RWPE2 (cell line): Measurements from ENCODE around the gene PSORS1C1.
"Not testable (repeated sequence)": the region's sequence is repeated elsewhere in the genome, so short reads cannot be mapped to it uniquely, and the experiment has no call there.

Experiments used
- ATAC-seq: fragments of 200-7000 bp; cut with Tn5 transposase; 3 replicates; pipeline ENCODE4 v1.9.1; 2021; ENCODE audit warnings: low read depth
- DNase-seq: peaks from one replicate; pipeline ENCODE4 v3.0.0-alpha.2; 2020; ENCODE audit warnings: low spot score
- H3K27ac ChIP-seq: fragments of 450-650 bp; 2 replicates; pipeline ENCODE4 v1.5.1; 2017; ENCODE audit warnings: mild to moderate bottlenecking; ENCODE audit not compliant: poor library complexity, severe bottlenecking
- H3K27me3 ChIP-seq: fragments of 250-450 bp; sonication (Bioruptor Pico); 2 replicates; pipeline ENCODE4 v1.5.1; 2021; ENCODE audit warnings: mild to moderate bottlenecking, moderate library complexity; ENCODE audit not compliant: insufficient read depth, poor library complexity, severe bottlenecking
- H3K36me3 ChIP-seq: fragments of 250-450 bp; sonication (Bioruptor Pico); 2 replicates; pipeline ENCODE4 v1.5.1; 2020; ENCODE audit warnings: low read depth, mild to moderate bottlenecking, moderate library complexity
- H3K4me1 ChIP-seq: fragments of 250-450 bp; sonication (Bioruptor Pico); 2 replicates; pipeline ENCODE4 v1.5.1; 2021; ENCODE audit warnings: mild to moderate bottlenecking, moderate library complexity; ENCODE audit not compliant: insufficient read depth, poor library complexity, severe bottlenecking
- H3K4me3 ChIP-seq: fragments of 250-450 bp; sonication (Bioruptor Pico); 2 replicates; pipeline ENCODE4 v1.5.1; 2021; ENCODE audit warnings: mild to moderate bottlenecking, moderate library complexity; ENCODE audit not compliant: severe bottlenecking
- H3K9me3 ChIP-seq: fragments of 250-450 bp; sonication (Bioruptor Pico); 2 replicates; pipeline ENCODE4 v1.5.1; 2021; ENCODE audit warnings: mild to moderate bottlenecking, moderate library complexity; ENCODE audit not compliant: severe bottlenecking
- CTCF ChIP-seq: fragments of 450-650 bp; IDR thresholded peaks from one replicate; pipeline ENCODE4 v1.5.1; 2017; ENCODE audit warnings: mild to moderate bottlenecking, moderate library complexity; ENCODE audit not compliant: poor library complexity, severe bottlenecking

Gene PSORS1C1

GRCh38 chr6:31180500-31180899 is 65.9 kb downstream of the PSORS1C1 start:
- no peaks in the 10 kb centered on the region for H3K9me3 ChIP-seq
- no peaks in the 10 kb centered on the region for H3K27me3 ChIP-seq
- no peak for TF ChIP-seq CTCF
- no peak overlapping the region for H3K4me3 ChIP-seq
- DNase-seq (no peak), ATAC-seq (no peak)
- no peak overlapping the region for H3K27ac ChIP-seq
- no peaks in the 10 kb centered on the region for H3K36me3 ChIP-seq
- peaks cover 12% of the 10 kb centered on the region for H3K4me1 ChIP-seq

GRCh38 chr6:31183287-31183686 is 68.7 kb downstream of the PSORS1C1 start:
- H3K36me3 ChIP-seq, H3K27ac ChIP-seq, H3K4me3 ChIP-seq, H3K27me3 ChIP-seq, H3K9me3 ChIP-seq, ATAC-seq, DNase-seq: not testable (repeated sequence)
- H3K4me1 ChIP-seq: peaks cover 16% of the 10 kb centered on the region

GRCh38 chr6:31183859-31184258 is 69.3 kb downstream of the PSORS1C1 start:
- H3K27ac ChIP-seq, DNase-seq, ATAC-seq, H3K9me3 ChIP-seq, H3K36me3 ChIP-seq, H3K4me3 ChIP-seq, H3K27me3 ChIP-seq: not testable (repeated sequence)
- H3K4me1 ChIP-seq: peaks cover 16% of the 10 kb centered on the region

- peak overlapping the region; percentile 20 for H3K4me3 ChIP-seq
Observed at GRCh38 chr6:31185695-31186051, 71.1 kb downstream of the PSORS1C1 start.

GRCh38 chr6:31186052-31186734 is 71.6 kb downstream of the PSORS1C1 start:
- Histone ChIP-seq H3K4me1 (peaks cover 12% of the 10 kb centered on the region), H3K27ac (peak overlapping the region; percentile 84)
- no peak for TF ChIP-seq CTCF

More at GRCh38 chr6:31185695-31186051, 71.1 kb downstream of the PSORS1C1 start:
- ATAC-seq: 0 out of 3 replicates have a peak, but pooled peaks have one; percentile 12
- Histone ChIP-seq H3K4me1 (peaks cover 12% of the 10 kb centered on the region), H3K27ac (peak overlapping the region; percentile 84)
- DNase-seq, H3K9me3 ChIP-seq, H3K27me3 ChIP-seq, H3K36me3 ChIP-seq: not testable (repeated sequence)

GRCh38 chr6:31187780-31188194 is 73.2 kb downstream of the PSORS1C1 start:
- Histone ChIP-seq H3K4me3 (no peak overlapping the region), H3K27me3 (no peaks in the 10 kb centered on the region), H3K4me1 (peaks cover 12% of the 10 kb centered on the region), H3K36me3 (no peaks in the 10 kb centered on the region), H3K27ac (peak overlapping the region; percentile 84), H3K9me3 (no peaks in the 10 kb centered on the region)
- TF ChIP-seq CTCF: no peak
- ATAC-seq: no peak
- DNase-seq: no peak

More at GRCh38 chr6:31186052-31186734, 71.6 kb downstream of the PSORS1C1 start:
- ATAC-seq (peak; percentile 87), DNase-seq (no peak)
- H3K9me3 ChIP-seq: no peaks in the 10 kb centered on the region
- no peaks in the 10 kb centered on the region for H3K27me3 ChIP-seq
- H3K4me3 ChIP-seq: peak overlapping the region; percentile 20
- H3K36me3 ChIP-seq: no peaks in the 10 kb centered on the region

GRCh38 chr6:31189223-31189622 is 74.6 kb downstream of the PSORS1C1 start:
- H3K4me1 ChIP-seq, H3K27ac ChIP-seq, H3K27me3 ChIP-seq, DNase-seq, H3K9me3 ChIP-seq, H3K4me3 ChIP-seq, ATAC-seq, H3K36me3 ChIP-seq: not testable (repeated sequence)
